Measurements from ENCODE around the gene UQCRQ.

DNA sequence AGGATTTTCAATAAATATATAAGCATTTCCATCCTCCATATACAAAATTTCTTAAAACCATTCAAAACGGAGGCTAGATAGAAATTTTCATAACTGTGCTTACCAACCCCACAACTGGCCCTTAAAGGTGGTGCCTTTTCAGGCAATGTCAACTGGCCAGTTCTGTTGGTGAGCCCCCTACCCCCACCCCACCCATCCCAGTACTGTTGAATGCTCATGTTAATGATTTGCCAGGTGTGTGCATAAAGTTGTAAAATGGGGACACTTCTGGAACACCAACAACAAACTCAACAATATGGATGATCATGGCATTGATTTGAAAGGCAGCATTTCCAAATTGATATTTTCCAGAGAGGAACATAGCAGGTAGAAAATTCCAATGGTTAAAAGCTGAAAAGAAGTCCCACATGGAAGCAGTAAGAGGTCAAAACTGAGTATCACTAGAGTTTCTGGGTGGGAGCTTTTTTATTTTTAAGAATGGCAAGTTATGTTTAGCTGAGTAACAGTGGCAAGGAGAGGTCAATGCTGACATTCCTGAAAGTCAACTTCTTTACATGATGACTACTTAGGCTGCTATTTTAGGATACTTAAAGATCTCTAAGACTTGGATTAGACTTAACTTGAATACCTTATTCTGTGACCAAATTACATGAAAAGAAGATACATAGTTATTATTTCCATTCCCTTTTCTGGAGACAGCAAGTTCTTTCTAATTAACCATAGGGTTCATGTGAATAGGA is 9.7 kb downstream of the UQCRQ start:
- TF ChIP-seq, protein P1, sequence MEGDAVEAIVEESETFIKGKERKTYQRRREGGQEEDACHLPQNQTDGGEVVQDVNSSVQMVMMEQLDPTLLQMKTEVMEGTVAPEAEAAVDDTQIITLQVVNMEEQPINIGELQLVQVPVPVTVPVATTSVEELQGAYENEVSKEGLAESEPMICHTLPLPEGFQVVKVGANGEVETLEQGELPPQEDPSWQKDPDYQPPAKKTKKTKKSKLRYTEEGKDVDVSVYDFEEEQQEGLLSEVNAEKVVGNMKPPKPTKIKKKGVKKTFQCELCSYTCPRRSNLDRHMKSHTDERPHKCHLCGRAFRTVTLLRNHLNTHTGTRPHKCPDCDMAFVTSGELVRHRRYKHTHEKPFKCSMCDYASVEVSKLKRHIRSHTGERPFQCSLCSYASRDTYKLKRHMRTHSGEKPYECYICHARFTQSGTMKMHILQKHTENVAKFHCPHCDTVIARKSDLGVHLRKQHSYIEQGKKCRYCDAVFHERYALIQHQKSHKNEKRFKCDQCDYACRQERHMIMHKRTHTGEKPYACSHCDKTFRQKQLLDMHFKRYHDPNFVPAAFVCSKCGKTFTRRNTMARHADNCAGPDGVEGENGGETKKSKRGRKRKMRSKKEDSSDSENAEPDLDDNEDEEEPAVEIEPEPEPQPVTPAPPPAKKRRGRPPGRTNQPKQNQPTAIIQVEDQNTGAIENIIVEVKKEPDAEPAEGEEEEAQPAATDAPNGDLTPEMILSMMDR (IDR thresholded peaks at IDR 0.05) = no peak
- no peak for TF ChIP-seq ZFX (IDR thresholded peaks at IDR 0.05; ENCODE audit: borderline replicate concordance)

All from 22Rv1 (cell line).